Epithelial cell of proximal tubule (primary cell): ENCODE measurements around the gene SORBS1. TPM values are rescaled to one million over a fixed set of nuclear protein-coding genes. Genes with fewer than 3 reads are reported as not detected.

Source experiments
- DNase-seq: peaks from one replicate; pipeline ENCODE4 v3.0.0-alpha.2; 2011; ENCODE audit warnings: low read depth
- H3K4me3 ChIP-seq: 2 replicates; pipeline ENCODE4 v1.5.1; 2011; ENCODE audit warnings: low read depth, mild to moderate bottlenecking, low read length
- CTCF ChIP-seq: conservative IDR thresholded peaks from 2 replicates; pipeline ENCODE4 v1.5.1; 2012; ENCODE audit warnings: low read depth, mild to moderate bottlenecking, low read length
- total RNA-seq: library from RNA; depleted of rRNA; stranded (reverse); fragments of >200 nt; gene quantifications from 2 replicates; pipeline ENCODE4 v1.2.3, GENCODE V29; 2015

The SORBS1 gene
- total RNA-seq, 1 donor from 2014 or later = 7.0 TPM

GRCh38 chr10:95406651-95407280 is 154.4 kb downstream of the SORBS1 start:
- H3K4me3 ChIP-seq = no peak overlapping the region
- no peak for DNase-seq
- TF ChIP-seq CTCF = no peak

DNA sequence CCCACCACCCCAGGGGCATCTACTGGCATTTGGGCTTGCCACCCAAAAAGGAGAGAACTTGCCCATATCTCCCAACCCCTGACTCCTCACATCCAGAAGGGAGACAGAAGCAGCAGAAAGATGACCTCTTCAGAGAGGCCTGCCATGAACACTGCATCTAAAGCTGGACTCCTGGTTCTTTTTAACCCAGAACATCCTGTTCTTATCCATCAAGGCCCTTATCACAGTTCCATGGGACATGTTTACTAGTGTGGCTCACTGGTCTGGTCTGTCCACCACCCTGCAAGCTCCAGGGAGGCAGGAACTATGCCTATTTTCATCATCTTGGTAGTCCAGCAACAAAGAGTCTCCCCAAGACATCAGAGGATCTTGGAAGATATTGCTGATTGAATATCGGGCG is 155.5 kb downstream of the SORBS1 start:
- no peak overlapping the region for H3K4me3 ChIP-seq
- no peak for TF ChIP-seq CTCF
- no peak for DNase-seq

- H3K4me3 ChIP-seq = no peak overlapping the region
- TF ChIP-seq CTCF = no peak
- DNase-seq = no peak
Measured at GRCh38 chr10:95404864-95405263, 156.3 kb downstream of the SORBS1 start.

DNA sequence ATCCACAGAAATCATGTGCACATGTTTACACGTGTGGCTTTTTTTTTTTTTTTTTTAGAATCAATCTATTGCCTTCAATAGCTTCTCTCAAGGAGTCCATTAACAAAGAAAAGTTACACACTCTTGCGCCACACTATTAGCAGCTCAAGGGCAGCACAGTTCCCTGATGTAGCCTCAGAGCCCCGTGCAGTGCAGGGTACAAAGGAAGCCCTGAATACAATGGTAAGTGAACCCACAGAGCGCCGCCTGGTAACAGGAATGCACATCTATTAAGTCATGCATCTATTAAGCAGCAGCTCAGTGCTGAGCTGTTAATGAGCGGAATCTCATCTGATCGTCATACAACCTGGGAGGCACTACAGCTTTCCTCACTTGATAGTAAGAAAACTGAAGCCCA is 156.7 kb downstream of the SORBS1 start:
- DNase-seq = no peak
- TF ChIP-seq CTCF = no peak
- no peak overlapping the region for H3K4me3 ChIP-seq

DNA sequence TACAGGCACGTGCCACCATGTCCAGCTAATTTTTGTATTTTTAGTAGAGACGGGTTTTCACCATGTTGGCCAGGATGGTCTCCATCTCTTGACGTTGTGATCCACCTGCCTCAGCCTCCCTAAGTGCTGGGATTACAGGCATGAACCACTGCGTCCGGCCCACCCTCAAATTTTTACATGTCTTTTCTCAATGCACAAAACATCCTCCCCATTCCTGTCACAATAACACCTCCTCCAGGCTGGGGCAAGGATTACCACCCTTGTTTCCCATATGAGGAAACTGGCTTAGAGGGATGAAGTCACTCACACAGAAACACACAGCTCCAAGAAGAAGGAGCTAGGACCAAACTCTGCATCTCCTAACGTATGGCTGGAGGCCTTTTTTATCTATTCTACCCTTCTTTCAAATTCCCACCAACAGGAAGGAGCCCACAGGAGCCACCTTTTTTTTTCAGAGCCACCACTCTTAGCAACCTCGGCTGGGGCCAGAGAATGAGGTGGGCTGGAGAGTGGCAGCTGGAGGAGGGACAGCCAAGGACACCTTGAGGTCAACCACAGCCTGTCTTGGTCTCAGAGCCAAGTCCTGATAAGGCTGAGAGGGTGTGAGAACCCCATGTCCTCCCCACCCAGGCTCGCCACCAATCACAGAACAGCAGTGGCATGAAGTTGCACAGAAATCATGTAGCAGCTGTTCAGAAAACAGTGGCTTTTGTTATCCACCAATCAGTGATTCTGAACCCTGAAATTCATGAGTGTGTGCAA is 157.3 kb downstream of the SORBS1 start:
- DNase-seq = no peak
- H3K4me3 ChIP-seq = no peak overlapping the region

DNA sequence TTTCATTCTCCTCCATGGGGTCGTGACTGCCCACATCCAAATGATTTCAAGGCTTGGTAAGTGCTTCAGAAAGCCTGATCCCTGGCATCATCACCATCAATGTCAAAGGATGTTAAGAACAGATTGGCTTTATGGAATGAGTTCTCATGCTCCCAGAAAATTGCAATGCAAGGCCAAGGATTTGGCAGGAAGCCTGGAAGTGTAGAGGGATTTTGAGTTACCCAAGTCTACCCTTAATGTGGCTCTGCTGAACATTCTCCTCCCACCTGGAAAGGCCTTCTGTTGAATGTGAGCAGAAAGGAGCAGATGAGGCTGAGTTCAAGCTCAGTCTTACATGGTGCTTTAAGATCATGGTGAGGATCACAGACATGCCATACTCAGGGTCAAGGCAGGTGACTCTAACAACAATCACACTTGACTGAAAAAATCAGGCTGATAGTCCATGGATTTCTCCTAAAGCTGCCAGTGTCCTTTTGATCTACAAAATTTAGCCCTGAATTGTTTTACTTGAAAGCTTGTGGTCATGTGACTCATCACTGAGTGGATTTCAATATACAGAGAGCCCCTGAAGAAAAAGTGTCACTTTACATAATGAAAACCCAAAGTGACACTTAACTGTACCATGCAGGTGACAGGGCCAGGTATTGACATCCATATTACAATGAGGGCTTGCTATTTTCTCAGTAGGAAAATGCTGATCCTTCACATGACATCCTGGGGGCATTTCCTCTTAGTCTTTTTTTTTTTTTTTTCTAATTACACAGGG is 159.3 kb downstream of the SORBS1 start:
- no peak overlapping the region for H3K4me3 ChIP-seq
- DNase-seq = no peak
- TF ChIP-seq CTCF = no peak

More for the DNA sequence above, 157.3 kb downstream of the SORBS1 start:
- TF ChIP-seq CTCF = no peak
